Ovary (tissue), 9 donors: ENCODE measurements around the gene SCN4A. TPM values are rescaled to one million over a fixed set of nuclear protein-coding genes. Genes with fewer than 3 reads are reported as not detected.
"Not testable (repeated sequence)": the region's sequence is repeated elsewhere in the genome, so short reads cannot be mapped to it uniquely, and the experiment has no call there.

Source experiments
- DNase-seq, 5 donors: peaks; one replicate each; pipeline ENCODE4 v3.0.0-alpha.2; 2019 to 2020
- H3K27ac ChIP-seq, 2 donors: fragments of 200-600 bp; one replicate each; pipeline versions ENCODE4 v1.5.1 to v1.8.0; 2019 to 2022
- H3K27me3 ChIP-seq: fragments of 200-600 bp; one replicate; pipeline ENCODE4 v1.8.0; 2022
- H3K36me3 ChIP-seq: fragments of 200-600 bp; sonication (generic); one replicate; pipeline ENCODE4 v1.5.1; 2019
- H3K4me1 ChIP-seq: one replicate; pipeline ENCODE4 v1.8.1; 2013; ENCODE audit warnings: mild to moderate bottlenecking, moderate library complexity; ENCODE audit not compliant: insufficient read depth
- H3K4me3 ChIP-seq: fragments of 200-600 bp; sonication (generic); one replicate; pipeline ENCODE4 v1.5.1; 2017
- H3K9me3 ChIP-seq, 2 donors: fragments of 200-600 bp in 1 of 2; sonication (generic) in 1 of 2; one replicate each; pipeline versions ENCODE4 v1.5.1 to v1.8.1; 2013 to 2019; ENCODE audit warnings: mild to moderate bottlenecking in 1 of 2, moderate library complexity in 1 of 2
- CTCF ChIP-seq, 3 donors: fragments of 450-650 bp in 2 of 3; fragments of 200-600 bp in 1 of 3; IDR thresholded peaks; one replicate each; pipeline versions ENCODE4 v1.5.1 to v1.8.0; 2016 to 2022; ENCODE audit warnings: antibody characterized with exemption in 3 of 3, mild to moderate bottlenecking in 1 of 3
- EP300 ChIP-seq: sonication (generic); formaldehyde crosslinking; IDR thresholded peaks from one replicate; pipeline ENCODE4 v1.6.1; 2017; ENCODE audit warnings: antibody characterized with exemption
- POLR2A ChIP-seq: fragments of 450-650 bp; IDR thresholded peaks from one replicate; pipeline ENCODE4 v1.6.1; 2017; ENCODE audit warnings: antibody characterized with exemption, mild to moderate bottlenecking, moderate library complexity
- WGBS, 3 donors: extraction: QIAGEN DNeasy Blood & Tissue Kit in 1 of 3; methylation state at CpG; one replicate each; pipeline versions ENCODE4 v1.1.5 to v1.1.7; 2013 to 2017; 5-methylcytosine and 5-hydroxymethylcytosine counted together
- intact Hi-C, 4 donors: fragments of 100-400 bp; cut with DNase I; formaldehyde crosslinking; loops; one replicate each; pipeline versions ENCODE4 v1.11.0 to v1.15.1; 2022 to 2023
- polyA plus RNA-seq, 2 donors: library from polyadenylated mRNA; stranded (reverse); fragments of 200-250 nt in 1 of 2; fragments of 350-450 nt in 1 of 2; fragmentation: Illumina TruSeq in 1 of 2; extraction: RNeasy Lipid Tissue Mini Kit (QIAGEN cat#74804) in 1 of 2; gene quantifications; one replicate each; pipeline ENCODE4 v1.2.3, GENCODE V29; 2013 to 2014
- total RNA-seq, 7 donors: library from RNA; depleted of rRNA in 2 of 7; stranded (reverse); fragments of >200 nt in 2 of 7; fragmentation: NEBNext Ultra II Directional in 3 of 7; extraction: Animal tissue kit (Norgen Biotek cat#: 25700) in 3 of 7; gene quantifications; one replicate each; pipeline versions ENCODE4 v1.1.0 to v1.2.4, GENCODE V29; 2016 to 2023
- donor health status: DM: no; HTN: no; CAD: no; lungs with moderate emphysema.
- donor health status: DM: no; HTN: no; CAD: no.
- donor health status: Bipolar disorder and iron deficiency.
- donor health status: DM: yes; HTN: yes; CAD: no.
- donor health status: DM: no; HTN: no; CAD: no.
- donor health status: DM: yes; HTN: yes; CAD: no.

The SCN4A gene
- total and polyA plus RNA-seq, 9 donors, result 0.27 to 2.5 (median 0.62) TPM; not detected in 1

GRCh38 chr17:63984651-63985386, 12.1 kb upstream of the SCN4A start:
- Histone ChIP-seq H3K4me1 (peaks cover 16% of the 10 kb centered on the region), H3K27ac (peak overlapping the region in 1 of 2 donors; percentile 36), H3K4me3 (no peak overlapping the region), H3K9me3 (no peaks in the 10 kb centered on the region), H3K36me3 (no peaks in the 10 kb centered on the region), H3K27me3 (no peaks in the 10 kb centered on the region)
- DNase-seq, result peak in 3 of 5 donors; percentile 47 to 57 (median 52)
- intact Hi-C loops, result no loop called here
- TF ChIP-seq EP300, result no peak
- WGBS, 3 donors, result 63 to 77% (median 71%) methylated on average over 16 of the region's 16 CpGs

- Histone ChIP-seq H3K4me1 (peaks cover 16% of the 10 kb centered on the region), H3K27me3 (no peaks in the 10 kb centered on the region), H3K4me3 (no peak overlapping the region), H3K36me3 (no peaks in the 10 kb centered on the region), H3K9me3 (no peaks in the 10 kb centered on the region), H3K27ac (peak overlapping the region in 1 of 2 donors; percentile 36)
- WGBS, 3 donors, result 48 to 65% (median 49%) methylated on average over 5 of the region's 5 CpGs
- intact Hi-C loops, result no loop called here
- TF ChIP-seq CTCF (IDR thresholded peaks at IDR 0.05), result no peak
- no peak for TF ChIP-seq POLR2A
- no peak for TF ChIP-seq EP300
- DNase-seq, result no peak
Measured at GRCh38 chr17:63984236-63984635, 11.5 kb upstream of the SCN4A start.

- TF ChIP-seq POLR2A (no peak), EP300 (no peak), CTCF (IDR thresholded peaks at IDR 0.05) (no peak)
- no peaks in the 10 kb centered on the region for H3K9me3 ChIP-seq
- no peaks in the 10 kb centered on the region for H3K36me3 ChIP-seq
- H3K4me1 ChIP-seq, result peaks cover 16% of the 10 kb centered on the region
- no peak overlapping the region for H3K4me3 ChIP-seq
- 58 to 64% (median 59%) methylated on average over 3 to 7 of the region's 7 CpGs for WGBS, 3 donors
- no peaks in the 10 kb centered on the region for H3K27me3 ChIP-seq
- no peak for DNase-seq
- no peak overlapping the region for H3K27ac ChIP-seq
- intact Hi-C loops, result no loop called here
Measured at GRCh38 chr17:63983320-63983719, 10.6 kb upstream of the SCN4A start.

- H3K4me1 ChIP-seq, result peaks cover 16% of the 10 kb centered on the region
- H3K27ac ChIP-seq, H3K27me3 ChIP-seq, H3K4me3 ChIP-seq, intact Hi-C loops, H3K36me3 ChIP-seq, DNase-seq, H3K9me3 ChIP-seq: not testable (repeated sequence)
- WGBS, 3 donors, result 91 to 98% (median 94%) methylated on average over 2 of the region's 2 CpGs
Measured at GRCh38 chr17:63982641-63983040, 9.9 kb upstream of the SCN4A start.

- Histone ChIP-seq H3K4me3 (no peak overlapping the region), H3K4me1 (peaks cover 8% of the 10 kb centered on the region), H3K27ac (no peak overlapping the region), H3K27me3 (no peaks in the 10 kb centered on the region), H3K9me3 (no peaks in the 10 kb centered on the region), H3K36me3 (no peaks in the 10 kb centered on the region)
- intact Hi-C loops, result no loop called here
- TF ChIP-seq POLR2A (no peak), CTCF (IDR thresholded peaks at IDR 0.05) (no peak), EP300 (no peak)
- 74 to 75% (median 75%) methylated on average over 13 of the region's 13 CpGs for WGBS, 3 donors
- DNase-seq, result peak in 1 of 5 donors; percentile 31
Measured at GRCh38 chr17:63978272-63979200, 5.8 kb upstream of the SCN4A start.
